ENCODE measurements around the gene A3GALT2.

GRCh38 chr1:33350611-33351280, 29.8 kb upstream of the A3GALT2 start:
- no peak for TF ChIP-seq CTCF (conservative IDR thresholded peaks at IDR 0.05)
- no peak for TF ChIP-seq ZFX (IDR thresholded peaks at IDR 0.05)
